ENCODE results near the gene ROBO1.

DNA sequence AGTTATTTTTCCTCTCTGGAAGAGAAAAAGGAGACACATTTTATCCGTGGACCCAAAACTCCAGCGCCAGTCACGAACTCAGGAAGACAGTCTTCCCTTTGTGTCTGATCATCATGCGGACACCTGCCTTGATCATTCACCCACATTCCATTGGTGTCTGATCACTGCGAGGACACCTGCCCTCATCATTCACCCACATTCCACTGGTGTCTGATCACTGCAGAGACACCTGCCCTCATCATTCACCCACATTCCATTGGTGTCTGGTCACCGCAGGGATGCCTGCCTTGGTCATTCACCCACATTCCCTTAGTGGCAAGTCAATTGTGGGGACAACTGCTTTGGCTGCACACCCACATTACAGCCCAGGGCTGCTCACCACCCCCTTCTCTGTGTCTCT is 148.9 kb downstream of the ROBO1 start:
- TF ChIP-seq, protein P1, sequence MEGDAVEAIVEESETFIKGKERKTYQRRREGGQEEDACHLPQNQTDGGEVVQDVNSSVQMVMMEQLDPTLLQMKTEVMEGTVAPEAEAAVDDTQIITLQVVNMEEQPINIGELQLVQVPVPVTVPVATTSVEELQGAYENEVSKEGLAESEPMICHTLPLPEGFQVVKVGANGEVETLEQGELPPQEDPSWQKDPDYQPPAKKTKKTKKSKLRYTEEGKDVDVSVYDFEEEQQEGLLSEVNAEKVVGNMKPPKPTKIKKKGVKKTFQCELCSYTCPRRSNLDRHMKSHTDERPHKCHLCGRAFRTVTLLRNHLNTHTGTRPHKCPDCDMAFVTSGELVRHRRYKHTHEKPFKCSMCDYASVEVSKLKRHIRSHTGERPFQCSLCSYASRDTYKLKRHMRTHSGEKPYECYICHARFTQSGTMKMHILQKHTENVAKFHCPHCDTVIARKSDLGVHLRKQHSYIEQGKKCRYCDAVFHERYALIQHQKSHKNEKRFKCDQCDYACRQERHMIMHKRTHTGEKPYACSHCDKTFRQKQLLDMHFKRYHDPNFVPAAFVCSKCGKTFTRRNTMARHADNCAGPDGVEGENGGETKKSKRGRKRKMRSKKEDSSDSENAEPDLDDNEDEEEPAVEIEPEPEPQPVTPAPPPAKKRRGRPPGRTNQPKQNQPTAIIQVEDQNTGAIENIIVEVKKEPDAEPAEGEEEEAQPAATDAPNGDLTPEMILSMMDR (IDR thresholded peaks at IDR 0.05) = no peak
- TF ChIP-seq POLR2AphosphoS5 (IDR thresholded peaks at IDR 0.05) = no peak
- no peak for TF ChIP-seq POLR2A (IDR thresholded peaks at IDR 0.05)
